GM19372 (cell line): ENCODE results near the gene TRPC4AP.
"Not testable (repeated sequence)": the region's sequence is repeated elsewhere in the genome, so short reads cannot be mapped to it uniquely, and the experiment has no call there.

Experiments
- ATAC-seq: cut with Tn5 transposase; IDR thresholded peaks from one replicate; pipeline ENCODE4 v1.9.1; 2021; ENCODE audit warnings: mild to moderate bottlenecking, low read depth, moderate library complexity; ENCODE audit not compliant: unreplicated experiment

Gene TRPC4AP

DNA sequence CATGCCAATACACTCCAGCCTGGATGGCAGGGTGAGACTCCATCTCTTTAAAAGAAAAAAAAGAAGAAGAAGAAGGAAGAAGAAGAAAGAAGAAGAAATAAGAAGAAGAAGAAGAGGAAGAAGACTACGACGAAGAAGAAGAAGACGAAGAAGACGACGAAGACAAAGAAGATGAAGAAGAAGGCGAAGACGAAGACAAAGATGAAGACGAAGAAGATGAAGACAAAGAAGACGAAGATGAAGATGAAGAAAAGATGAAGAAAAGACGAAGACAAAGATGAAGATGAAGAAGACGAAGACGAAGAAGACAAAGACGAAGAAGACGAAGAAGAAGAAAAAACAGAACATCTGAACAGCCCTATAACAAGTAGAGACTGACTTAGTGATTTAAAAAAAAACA is 33.0 kb downstream of the TRPC4AP start:
- ATAC-seq: no peak

DNA sequence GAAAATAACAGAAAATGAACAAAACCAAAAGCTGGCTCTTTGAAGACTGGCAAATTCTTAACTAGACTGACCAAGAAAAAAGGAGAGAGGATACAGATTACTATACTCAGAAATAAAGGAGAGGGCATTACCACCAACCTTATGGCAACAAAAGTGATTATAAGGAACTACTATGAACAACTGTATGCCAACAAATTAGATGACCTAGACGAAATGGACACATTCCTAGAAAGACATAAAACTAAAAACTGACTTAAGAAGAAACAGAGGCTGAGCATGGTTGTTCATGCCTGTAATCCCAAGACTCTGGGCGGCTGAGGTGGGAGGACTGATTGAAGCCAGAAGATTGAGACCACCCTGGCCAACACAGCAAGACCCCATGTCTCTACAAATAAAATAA is 33.5 kb downstream of the TRPC4AP start:
- ATAC-seq: no peak

DNA sequence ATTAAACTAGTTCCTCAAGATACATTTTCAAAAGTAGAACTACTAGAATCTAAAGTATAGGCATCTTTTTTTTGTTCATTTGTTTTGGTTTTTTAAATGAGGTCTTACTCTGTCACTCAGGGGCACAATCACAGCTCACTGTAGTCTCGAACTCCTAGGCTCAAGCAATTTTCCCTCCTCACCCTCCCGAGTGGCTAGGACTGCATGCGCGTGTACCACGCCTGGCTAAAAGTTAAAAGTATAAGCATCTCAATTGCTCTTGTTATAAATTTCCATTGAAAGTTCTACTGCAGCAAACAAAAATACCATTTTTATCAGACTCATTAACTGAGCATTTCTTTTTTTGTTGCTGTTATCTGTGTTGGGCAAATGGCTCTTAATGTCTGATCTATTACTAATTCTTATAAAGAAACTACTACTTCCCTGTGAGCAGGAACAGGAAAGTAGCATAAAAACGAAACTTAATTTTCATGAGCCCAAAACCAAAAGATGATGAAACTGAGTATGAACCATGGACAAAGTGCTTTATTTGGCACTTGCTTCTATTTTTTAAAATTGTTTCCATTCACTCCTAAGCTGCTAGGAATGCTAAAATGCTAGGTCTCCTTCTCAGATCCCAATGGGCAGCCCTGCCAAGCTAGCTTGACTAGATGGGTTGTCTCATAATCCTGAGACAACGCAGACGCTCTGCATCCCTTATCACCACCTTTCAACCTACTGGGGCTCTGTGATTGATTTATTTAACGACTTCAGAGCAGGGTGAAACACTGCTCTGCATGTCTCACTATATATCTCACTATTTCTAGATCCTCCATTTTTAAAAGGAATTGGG is 36.9 kb downstream of the TRPC4AP start:
- no peak for ATAC-seq

DNA sequence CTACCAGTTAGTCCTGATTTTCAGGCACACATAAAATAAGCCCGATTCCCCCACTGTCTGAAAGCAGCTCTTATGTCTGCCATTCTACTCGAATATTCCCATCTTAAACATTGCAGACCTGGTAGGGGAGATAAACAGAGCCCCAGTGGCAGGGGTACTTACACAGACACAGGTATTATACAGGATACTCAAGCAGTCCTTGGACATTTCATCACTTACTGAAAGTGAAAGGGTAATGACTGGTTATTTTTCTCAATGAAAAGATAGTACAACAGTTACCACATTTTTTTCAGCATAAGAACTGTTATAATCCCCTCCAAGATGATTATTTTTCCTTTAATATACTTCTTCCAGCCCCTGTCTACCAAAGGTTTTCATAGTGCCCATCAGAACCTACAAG is 37.8 kb downstream of the TRPC4AP start:
- ATAC-seq: no peak

DNA sequence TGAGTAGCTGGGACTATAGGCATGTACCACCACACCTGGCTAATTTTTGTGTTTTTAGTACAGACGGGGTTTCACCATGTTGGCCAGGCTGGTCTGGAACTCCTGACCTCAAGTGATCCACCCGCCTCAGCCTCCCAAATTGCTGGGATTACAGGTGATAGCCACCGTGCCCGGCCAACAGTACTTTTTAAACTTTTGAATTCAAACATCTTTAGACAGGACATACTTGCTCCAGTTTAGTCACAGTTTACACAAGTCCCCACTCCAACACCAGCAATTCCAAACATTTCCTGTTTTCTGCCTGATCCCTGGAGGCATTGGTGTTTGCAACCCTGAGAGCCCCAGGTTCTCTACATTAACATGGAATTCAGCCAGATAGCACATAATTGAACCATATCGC is 40.0 kb downstream of the TRPC4AP start:
- not testable (repeated sequence) for ATAC-seq

DNA sequence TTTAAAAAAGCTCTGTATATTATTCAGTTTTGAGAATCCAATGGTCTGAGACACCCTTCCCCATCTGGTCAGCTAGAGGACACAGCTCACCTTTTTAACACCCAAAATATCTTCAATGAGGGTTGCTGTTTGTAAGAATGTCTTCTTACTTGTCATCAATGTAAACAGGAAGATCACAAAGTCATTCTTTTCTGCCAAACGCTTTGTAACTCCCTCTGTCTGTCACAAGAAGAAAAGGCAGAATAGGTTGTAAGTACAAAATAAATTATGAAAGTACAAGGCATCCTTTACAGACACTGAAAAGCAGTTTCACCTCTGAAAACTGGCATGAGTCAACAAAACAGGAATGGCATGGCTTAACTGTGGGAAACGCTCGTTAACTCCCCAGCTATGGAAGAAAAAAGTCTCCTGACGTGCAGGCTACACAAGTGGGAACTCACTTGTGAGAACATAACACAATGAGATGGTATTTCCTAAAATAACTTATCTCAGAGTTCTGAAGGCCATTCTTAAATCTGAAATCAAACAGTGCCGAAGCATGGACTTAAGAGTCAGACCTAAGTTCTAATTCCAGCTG is 42.7 kb downstream of the TRPC4AP start:
- ATAC-seq: no peak

DNA sequence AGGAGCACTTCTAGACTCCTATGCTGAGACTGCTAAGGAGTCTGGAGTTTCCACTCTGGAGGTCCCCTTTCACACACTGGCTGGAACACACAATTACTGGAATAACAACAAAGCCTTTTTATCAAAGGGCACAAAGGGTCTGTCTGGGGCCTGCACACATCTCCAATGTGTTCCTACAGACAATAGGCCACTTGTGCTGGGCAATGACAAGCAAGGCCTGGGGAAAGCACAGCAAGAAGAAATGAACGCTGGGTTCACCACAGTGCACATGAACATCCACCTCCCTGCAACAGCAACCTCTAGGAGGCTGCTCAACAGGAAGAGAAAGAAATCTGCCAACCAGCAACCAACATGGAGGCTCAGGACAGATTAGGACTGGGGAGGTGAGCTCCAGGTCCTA is 43.9 kb downstream of the TRPC4AP start:
- no peak for ATAC-seq

DNA sequence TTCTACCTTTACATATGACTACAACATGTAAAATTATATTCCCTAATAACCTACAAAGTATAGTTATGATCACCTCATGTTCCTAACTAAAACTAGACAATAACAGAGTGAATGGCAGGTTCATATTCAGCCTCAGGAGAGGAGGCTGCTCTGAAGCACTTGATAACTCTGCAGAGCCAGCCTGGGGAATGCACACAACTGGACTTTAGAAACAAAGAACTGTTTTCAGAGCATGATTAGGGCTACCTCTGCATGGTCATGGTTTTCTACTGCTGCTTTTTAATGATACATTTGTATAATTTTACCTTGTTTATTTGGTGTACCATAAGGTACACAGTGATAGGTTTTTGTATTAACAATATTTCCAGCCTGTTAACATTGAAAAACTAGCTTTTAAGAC is 50.3 kb downstream of the TRPC4AP start:
- ATAC-seq: no peak

DNA sequence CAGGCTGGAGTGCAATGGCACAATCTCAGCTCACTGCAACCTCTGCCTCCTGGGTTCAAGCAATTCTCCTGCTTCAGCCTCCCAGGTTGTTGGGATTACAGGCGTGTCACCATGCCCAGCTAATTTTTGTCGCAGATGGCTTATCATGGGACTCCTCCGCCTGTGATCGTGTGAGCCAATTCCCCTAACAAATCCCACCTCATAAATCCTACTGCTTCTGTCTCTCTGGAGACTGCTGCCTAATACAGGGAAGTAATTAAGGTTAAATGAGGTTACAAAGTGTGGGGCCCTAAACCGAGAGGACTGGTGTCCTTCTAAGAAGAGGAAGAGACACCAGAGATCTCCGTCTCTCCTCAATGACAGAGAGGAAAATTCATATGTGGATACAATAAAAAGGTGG is 52.0 kb downstream of the TRPC4AP start:
- ATAC-seq: no peak

DNA sequence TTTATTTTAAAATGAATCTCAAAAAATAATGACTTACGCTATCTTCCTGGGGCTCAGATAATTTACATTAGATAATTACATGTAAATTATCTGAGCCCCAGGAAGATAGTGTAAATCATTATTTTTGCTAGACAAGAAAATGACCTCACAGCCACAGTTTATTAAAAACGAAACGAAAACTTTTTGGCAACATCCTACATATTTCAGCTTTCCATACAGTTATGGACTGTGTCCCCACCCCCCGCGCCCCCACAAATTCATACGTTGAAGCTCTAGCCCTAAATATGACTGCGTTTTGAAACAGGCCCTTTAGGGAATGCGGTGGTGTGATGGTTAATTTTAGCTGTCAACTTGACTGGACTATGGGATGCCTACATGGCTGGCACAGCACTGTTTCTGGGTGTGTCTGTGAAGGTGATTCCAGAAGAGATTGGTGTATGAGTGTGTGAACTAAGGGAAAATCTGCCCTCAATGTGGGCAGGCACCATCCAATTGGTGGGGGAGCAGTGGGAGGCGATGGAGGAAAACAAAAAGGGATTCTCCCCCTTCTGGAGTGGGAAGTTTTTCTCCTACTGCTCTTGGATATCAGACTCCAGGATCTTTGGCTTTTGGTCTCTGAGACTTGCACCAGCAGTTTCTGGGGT is 52.6 kb downstream of the TRPC4AP start:
- ATAC-seq: no peak

DNA sequence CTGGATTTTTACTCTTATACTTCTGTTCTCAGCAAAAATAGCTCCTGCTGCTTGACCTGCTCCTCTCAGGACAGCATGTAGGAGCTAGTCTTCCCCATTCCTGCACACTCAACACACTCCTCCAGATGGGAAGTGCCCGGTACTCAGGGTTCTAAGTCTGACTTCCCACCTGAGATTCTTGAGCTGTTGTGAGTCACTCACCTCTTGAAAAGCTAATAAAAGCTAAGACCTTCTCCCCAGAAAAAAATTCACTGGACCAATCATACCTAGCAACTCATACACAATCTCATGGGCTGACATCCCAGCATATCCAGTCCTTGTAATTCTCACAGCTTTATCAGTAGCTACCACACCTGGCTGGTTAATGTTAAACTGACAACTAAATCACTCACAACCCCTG is 53.5 kb downstream of the TRPC4AP start:
- ATAC-seq: no peak

DNA sequence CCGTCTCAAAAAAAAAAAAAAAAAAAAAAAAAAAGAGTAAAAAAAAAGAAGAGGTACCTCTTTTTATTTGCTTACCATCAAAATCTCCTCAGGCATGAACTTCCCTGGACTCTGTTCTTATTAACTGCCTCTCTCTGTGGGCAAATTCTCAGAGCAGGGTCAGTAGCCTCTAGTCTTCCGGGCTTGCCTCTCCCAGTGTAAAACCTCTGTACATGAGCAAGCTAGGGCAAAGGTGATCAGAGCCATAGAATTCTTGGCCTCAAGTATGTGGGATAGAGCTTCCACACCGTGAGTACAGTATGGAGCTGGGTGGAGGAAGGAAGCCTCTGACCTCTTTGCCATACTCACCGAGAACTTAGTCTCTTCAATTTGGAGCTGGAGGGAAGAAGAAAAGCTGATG is 58.5 kb downstream of the TRPC4AP start:
- ATAC-seq: no peak

DNA sequence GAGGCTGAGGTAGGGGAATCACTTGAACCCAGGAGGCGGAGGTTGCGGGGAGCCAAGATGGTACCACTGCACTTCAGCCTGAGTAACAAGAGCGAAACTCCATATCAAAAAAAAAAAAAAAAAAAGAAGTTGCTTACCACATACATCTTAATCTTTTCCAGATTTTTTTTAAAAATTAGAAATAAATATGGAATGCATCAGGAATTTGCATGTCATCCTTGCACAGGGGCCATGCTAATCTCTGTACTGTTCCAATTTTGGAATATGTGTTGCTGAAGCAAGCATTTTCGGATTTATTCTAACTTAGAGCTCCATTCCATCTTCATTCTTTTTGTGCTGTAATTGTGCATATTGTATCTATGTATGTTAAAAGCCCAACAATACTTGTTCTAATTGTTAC is 62.5 kb downstream of the TRPC4AP start:
- no peak for ATAC-seq

DNA sequence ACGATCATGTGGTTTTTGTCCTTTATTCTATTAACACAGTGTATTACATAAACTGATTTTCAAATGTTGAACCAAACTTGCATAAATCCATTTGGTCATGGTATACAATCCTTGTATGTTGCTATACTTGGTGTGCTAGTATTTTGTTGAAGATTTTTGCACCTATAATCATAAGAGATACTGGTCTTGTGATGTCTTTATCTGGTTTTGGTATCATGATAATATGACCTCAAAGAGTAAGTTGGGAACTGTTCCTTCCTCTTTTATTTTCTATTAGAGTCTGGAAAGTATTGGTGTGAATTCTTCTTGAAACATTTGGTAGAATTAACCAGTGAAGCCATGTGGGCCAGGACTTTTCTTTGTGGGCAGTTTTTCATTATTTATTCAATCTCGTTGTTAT is 65.3 kb downstream of the TRPC4AP start:
- no peak for ATAC-seq

DNA sequence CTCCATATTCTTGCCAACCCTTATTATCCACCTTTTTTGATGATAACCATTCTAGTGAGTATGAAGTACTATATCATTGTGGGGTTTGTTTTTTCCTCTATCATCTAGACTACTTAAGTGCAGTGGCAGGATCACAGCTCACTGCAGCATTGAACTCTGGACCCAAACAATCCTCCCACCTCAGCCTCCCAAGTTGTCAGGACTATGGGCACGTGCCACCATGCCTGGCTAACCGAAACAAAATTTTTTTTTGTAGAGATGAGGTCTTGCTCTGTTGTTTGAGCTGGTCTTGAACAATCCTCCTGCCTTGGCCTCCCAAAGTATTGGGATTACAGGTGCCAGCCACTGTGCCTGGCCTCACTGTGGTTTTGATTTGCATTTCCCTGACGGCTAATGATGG is 67.5 kb downstream of the TRPC4AP start:
- ATAC-seq: no peak

DNA sequence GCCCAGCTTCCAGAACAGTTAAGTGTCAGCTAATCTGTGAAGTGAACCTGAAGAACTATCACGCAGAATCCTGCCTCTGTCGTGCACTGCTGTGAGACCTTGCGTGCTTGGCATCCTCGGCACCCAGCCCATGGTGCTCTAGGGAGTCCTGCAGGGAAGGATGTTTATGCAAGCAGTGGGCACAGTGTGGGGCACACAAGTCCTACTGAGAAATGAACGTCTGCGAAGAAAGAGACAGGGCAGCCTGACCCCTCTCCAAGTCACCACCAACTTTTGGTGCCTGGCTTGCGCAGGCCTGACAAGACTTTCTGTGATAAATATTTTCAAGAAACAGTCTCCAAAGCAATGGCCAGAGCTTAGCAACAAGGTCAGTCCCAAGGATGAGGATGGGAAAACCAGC is 69.0 kb downstream of the TRPC4AP start:
- no peak for ATAC-seq

DNA sequence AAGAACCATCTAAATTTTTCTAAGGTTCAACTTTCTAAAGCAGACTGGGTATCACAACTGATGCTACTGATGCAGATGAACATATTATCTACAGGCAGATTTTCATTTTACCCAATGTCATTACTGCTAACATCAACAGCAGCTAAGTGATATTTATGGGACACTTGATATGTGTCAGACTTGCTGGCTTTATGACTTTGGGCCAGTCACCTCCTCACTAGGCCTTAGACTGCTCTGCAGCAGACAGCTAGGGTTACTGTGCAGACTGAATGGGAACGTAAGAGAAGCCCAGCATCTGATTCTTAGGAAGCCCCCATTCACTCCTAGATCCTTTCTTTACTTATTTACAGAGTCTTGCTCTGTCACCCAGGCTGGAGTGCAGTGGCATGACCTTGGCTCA is 70.8 kb downstream of the TRPC4AP start:
- ATAC-seq: no peak

DNA sequence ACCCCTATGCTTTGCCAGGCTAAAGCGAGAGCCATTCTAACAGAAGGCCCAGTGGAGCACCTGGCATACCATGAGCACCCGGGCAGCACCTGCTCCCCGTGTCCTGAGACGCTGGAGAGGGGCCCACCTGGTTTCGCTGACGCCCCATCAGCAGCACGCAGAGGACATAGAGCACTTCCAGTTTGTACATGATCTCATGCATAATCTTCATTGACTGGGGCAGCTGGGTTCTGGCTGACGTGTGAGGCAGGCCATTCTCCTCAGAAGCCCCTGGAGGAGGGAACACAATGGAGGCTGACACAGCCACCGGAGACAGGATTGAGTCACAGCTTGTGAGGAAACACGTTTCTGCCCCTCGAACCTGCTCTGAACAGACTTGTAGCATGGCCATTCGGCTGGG is 71.5 kb downstream of the TRPC4AP start:
- ATAC-seq: no peak

DNA sequence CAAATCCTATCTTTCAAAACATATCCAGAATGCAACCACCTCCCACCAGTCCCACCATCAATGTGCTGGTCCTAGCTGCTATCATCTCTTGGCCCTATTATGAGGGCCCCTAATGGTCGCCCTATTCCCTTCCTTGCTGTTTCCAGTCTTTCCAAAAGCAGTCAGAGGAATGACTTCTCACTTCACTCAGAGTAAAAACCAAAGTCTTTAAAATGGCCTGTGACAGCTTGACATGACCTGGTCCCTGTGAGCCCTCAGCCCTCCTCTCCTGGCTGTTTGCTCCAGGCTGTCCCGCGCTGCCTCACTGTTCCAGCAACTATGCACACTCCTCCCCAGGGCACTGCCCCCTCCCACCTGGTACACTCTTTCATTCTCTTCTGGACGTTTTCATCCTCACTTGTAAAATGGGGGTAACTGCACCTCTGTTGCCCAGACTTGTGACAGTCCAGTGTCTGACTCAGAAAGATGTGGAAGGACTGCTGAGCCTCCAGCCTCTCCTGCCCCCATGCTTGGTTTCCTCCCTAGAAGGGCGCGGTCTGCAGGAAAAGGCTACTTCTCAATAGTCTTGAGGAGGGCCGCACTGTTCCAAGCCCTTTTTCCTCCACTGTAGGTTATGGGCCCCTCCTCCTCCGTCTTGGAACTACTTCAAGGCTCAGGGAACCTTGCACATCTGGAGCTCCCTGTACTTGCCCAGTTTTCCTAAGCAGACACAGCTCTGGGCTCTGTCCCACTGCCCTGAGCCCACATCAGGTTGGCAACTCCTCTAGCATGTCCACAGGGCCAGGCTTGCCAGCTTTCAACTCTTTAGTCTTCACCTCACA is 72.3 kb downstream of the TRPC4AP start:
- ATAC-seq: no peak

DNA sequence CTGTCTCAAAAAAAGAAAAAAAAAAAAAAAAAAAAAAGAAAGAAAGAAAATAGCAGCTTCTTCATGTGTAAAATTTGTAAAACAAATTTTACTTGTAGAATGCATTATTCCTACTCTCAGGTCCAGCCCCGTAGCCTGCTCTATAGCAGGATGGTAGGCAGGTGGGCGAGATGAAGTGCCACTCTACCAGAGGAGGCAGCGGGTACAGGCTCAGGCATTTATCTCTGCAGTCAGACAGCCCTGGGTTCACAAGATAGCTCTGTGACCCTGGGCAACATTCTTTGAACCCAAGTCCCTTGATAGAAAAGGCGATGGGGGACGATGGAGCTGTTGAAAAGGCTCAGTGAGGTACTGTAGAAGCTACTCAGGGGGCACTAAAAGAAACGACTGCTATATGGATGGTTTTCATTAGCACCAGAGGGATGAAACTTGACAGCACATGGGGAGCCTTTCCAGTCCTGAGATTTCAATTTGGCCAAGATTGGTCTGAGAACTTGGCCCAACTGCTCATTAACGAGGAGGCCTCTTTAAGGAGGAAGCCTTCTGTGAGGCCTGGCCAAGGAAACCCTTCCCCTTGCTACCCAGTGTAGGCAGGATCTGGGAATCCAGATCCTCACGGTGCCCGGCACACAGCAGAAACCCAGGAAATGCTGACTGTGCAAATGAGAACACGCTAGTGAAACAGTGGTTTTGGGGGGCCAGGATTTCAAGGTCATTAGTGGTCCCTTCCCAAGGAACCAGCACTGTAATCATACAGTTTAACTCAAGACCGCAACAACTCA is 73.8 kb downstream of the TRPC4AP start:
- ATAC-seq: no peak
